MM.1S (cell line): ENCODE results near the gene TTF2.
"Not testable (repeated sequence)": the region's sequence is repeated elsewhere in the genome, so short reads cannot be mapped to it uniquely, and the experiment has no call there.

ENCODE experiments used
- EZH2 ChIP-seq: fragments of 300-600 bp; sonication (generic); optimal IDR thresholded peaks from 2 replicates; pipeline ENCODE3; 2017; ENCODE audit warnings: low read depth, mild to moderate bottlenecking, antibody characterized with exemption, low read length, mixed read lengths
- TF ChIP-seq, protein P1 (sequence below): fragments of 300-600 bp; sonication (generic); IDR thresholded peaks from 2 replicates; pipeline ENCODE4 v1.5.1; 2016; ENCODE audit warnings: antibody characterized with exemption, low read length, mixed read lengths

DNA sequence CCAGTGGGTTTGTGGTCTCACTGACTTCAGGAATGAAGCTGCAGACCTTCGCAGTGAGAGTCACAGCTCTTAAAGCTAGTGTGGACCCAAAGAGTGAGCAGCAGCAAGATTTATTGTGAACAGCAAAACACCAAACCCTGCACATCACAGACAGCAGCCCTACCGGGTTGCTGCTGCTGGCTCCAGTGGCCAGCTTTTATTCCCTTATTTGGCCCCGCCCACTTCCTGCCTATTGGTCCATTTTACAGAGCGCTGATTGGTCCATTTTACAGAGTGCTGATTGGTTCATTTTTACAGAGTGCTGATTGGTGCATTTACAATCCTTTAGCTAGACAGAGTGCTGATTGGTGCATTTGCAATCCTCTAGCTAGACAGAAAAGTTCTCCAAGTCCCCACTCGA lies 91.2 kb downstream of the TTF2 start:
- TF ChIP-seq, protein P1, sequence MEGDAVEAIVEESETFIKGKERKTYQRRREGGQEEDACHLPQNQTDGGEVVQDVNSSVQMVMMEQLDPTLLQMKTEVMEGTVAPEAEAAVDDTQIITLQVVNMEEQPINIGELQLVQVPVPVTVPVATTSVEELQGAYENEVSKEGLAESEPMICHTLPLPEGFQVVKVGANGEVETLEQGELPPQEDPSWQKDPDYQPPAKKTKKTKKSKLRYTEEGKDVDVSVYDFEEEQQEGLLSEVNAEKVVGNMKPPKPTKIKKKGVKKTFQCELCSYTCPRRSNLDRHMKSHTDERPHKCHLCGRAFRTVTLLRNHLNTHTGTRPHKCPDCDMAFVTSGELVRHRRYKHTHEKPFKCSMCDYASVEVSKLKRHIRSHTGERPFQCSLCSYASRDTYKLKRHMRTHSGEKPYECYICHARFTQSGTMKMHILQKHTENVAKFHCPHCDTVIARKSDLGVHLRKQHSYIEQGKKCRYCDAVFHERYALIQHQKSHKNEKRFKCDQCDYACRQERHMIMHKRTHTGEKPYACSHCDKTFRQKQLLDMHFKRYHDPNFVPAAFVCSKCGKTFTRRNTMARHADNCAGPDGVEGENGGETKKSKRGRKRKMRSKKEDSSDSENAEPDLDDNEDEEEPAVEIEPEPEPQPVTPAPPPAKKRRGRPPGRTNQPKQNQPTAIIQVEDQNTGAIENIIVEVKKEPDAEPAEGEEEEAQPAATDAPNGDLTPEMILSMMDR, result not testable (repeated sequence)
- not testable (repeated sequence) for TF ChIP-seq EZH2
